ENCODE results near the gene EFNA2. TPM values are rescaled to one million over a fixed set of nuclear protein-coding genes. Genes with fewer than 3 reads are reported as not detected.
A peak's percentile ranks its signal among the peaks of the same experiment; 100 is the strongest.

EFNA2 gene
- total and polyA plus RNA-seq, 2 of the 4 experiments (the other 2 are of a cell fraction), result not detected

GRCh38 chr19:1257475-1258162, 28.1 kb upstream of the EFNA2 start (continued):
- no peak for TF ChIP-seq RCOR1 (IDR thresholded peaks at IDR 0.05; ENCODE audit: insufficient replicate concordance, low read length)

GRCh38 chr19:1258163-1258492, 27.5 kb upstream of the EFNA2 start:
- 0 out of 2 replicates have a peak overlapping the region, but pooled peaks have one; percentile 1 for H3K23ac ChIP-seq (ENCODE audit: low read depth, low read length)
- peak overlapping the region; percentile 74 for H3K27ac ChIP-seq (ENCODE audit: insufficient read depth, low read length)
- H2AK9ac ChIP-seq (replicated peaks; ENCODE audit: low read depth, low read length, poor library complexity), result peak overlapping the region; percentile 31
- DNase-seq (no peak), ATAC-seq (ENCODE audit: low read depth) (no peak)
- TSS peak; percentile 79 for BruUV-seq (replicated peaks)
- no peaks in the 10 kb centered on the region for H3K9me3 ChIP-seq (ENCODE audit: control insufficient read depth, insufficient read depth, low read length)
- 80% methylated on average over 3 of the region's 8 CpGs; no CpG with 5 or more reads in 1 of the 2 experiments for WGBS, 2 experiments (ENCODE audit: extremely low coverage in 2 of 2, insufficient read length in 1 of 2)
- dilution Hi-C loops (cut with HindIII; ENCODE audit: low sequenced_read_pairs, unreplicated experiment), result no loop called here
- H4K91ac ChIP-seq (ENCODE audit: insufficient read depth, low read depth, low read length), result no peak overlapping the region
- no peak overlapping the region for H2AK5ac ChIP-seq (ENCODE audit: low read depth, low read length)
- H4K20me1 ChIP-seq (ENCODE audit: insufficient read depth, low read length), result peaks cover 72% of the 10 kb centered on the region
- in situ Hi-C loops (cut with MboI; ENCODE audit: low sequenced_read_pairs), result no loop called here
- CTCF ChIA-PET, result no interaction called here
- H2BK120ac ChIP-seq (ENCODE audit: low read depth, low read length), result no peak overlapping the region
- no peak overlapping the region for H3K4me2 ChIP-seq (ENCODE audit: low read depth, low read length)
- H3K18ac ChIP-seq (ENCODE audit: low read depth, low read length), result no peak overlapping the region
- no peak overlapping the region for H2BK15ac ChIP-seq (ENCODE audit: low read depth, low read length)
- peaks cover 57% of the 10 kb centered on the region for H3K4me1 ChIP-seq (ENCODE audit: control insufficient read depth, insufficient read depth, low read length)
- H2BK5ac ChIP-seq (ENCODE audit: low read depth, low read length, poor library complexity, severe bottlenecking), result no peak overlapping the region
- H3K9ac ChIP-seq (ENCODE audit: low read depth, low read length), result no peak overlapping the region
- no peak overlapping the region for H3K4me3 ChIP-seq (ENCODE audit: insufficient read depth, low read depth, low read length)
- POLR2A ChIA-PET (ENCODE audit: unreplicated experiment), result interaction anchor here (0.6 kb wide), 2 partner anchors 8 to 14 kb away, joined by 4 to 11 read pairs; no protein-coding TSS in a partner anchor
- no peak overlapping the region for H4K8ac ChIP-seq (ENCODE audit: low read depth in 2 of 2, low read length in 2 of 2)
- no peak overlapping the region for H2AFZ ChIP-seq (replicated peaks; ENCODE audit: low read length, poor library complexity)
- H3K36me3 ChIP-seq (ENCODE audit: control insufficient read depth, insufficient read depth, low read length), result peaks cover 51% of the 10 kb centered on the region
- no peak overlapping the region for H4K5ac ChIP-seq (ENCODE audit: low read depth, low read length)
- H3K56ac ChIP-seq (ENCODE audit: extremely low read depth, insufficient read depth, low read length), result no peak overlapping the region
- peaks cover 3% of the 10 kb centered on the region; the same call in 1 of the 2 replicates for H3K9me1 ChIP-seq (ENCODE audit: insufficient read depth, low read length)
- H3K14ac ChIP-seq (replicated peaks; ENCODE audit: low read depth, low read length), result no peak overlapping the region
- no peaks in the 10 kb centered on the region for H3K27me3 ChIP-seq (ENCODE audit: control insufficient read depth, insufficient read depth, low read length)
- peaks cover 0 to 67% of the 10 kb centered on the region in 2 experiments; a peak in 2 of 4 replicates for H3K79me1 ChIP-seq (ENCODE audit: low read depth in 1 of 2, low read length in 2 of 2)
- no peak overlapping the region for H3K4ac ChIP-seq (ENCODE audit: low read depth, low read length)
- H2BK20ac ChIP-seq (ENCODE audit: low read depth, low read length), result no peak overlapping the region
- intact Hi-C loops (cut with micrococcal nuclease), result no loop called here
- TF ChIP-seq SMC3 (IDR thresholded peaks at IDR 0.05; ENCODE audit: low read depth, low read length) (no peak), BHLHE40 (IDR thresholded peaks at IDR 0.05; ENCODE audit: low read depth, low read length) (no peak), RAD21 (IDR thresholded peaks at IDR 0.05; ENCODE audit: low read length) (no peak), FOS (IDR thresholded peaks at IDR 0.05; ENCODE audit: low read depth, low read length) (no peak), RFX5 (IDR thresholded peaks at IDR 0.05; ENCODE audit: low read depth, low read length) (no peak), MAFK (IDR thresholded peaks at IDR 0.05; ENCODE audit: low read depth, low read length) (no peak), MXI1 (IDR thresholded peaks at IDR 0.05; ENCODE audit: borderline replicate concordance, low read depth, low read length) (no peak), USF2 (IDR thresholded peaks at IDR 0.05; ENCODE audit: low read depth, low read length) (no peak), CEBPB (IDR thresholded peaks at IDR 0.05; ENCODE audit: low read depth, low read length) (no peak), NFE2L2 (IDR thresholded peaks at IDR 0.05; ENCODE audit: low read depth, low read length) (no peak), ELK1 (IDR thresholded peaks at IDR 0.05; ENCODE audit: borderline replicate concordance, low read depth, low read length) (no peak), POLR2A (IDR thresholded peaks at IDR 0.05; ENCODE audit: low read depth, low read length) (no peak), CTCF (conservative IDR thresholded peaks at IDR 0.05; ENCODE audit: low read depth, low read length) (no peak)

Data from IMR-90 (cell line).